OCI-LY7 (cell line): ENCODE data around the gene NDC80. TPM values are rescaled to one million over a fixed set of nuclear protein-coding genes. Genes with fewer than 3 reads are reported as not detected.
A peak's percentile ranks its signal among the peaks of the same experiment; 100 is the strongest.
"Not testable (repeated sequence)": the region's sequence is repeated elsewhere in the genome, so short reads cannot be mapped to it uniquely, and the experiment has no call there.

ENCODE experiments used
- BruUV-seq: library from RNA; stranded (reverse); fragments of 400-500 nt; replicated peaks from 2 replicates; lab custom pipeline; 2021; lab: Mats Ljungman, UMichigan
- CTCF ChIA-PET: fragments of 300-600 bp; sonication (Branson Sonifier 250); formaldehyde crosslinking; loops from one replicate; lab custom pipeline; 2022; ENCODE audit warnings: antibody characterized with exemption; ENCODE audit not compliant: unreplicated experiment; lab: Charles Lee
- POLR2A ChIA-PET: fragments of 300-600 bp; sonication (Branson Sonifier 250); formaldehyde crosslinking; loops from one replicate; lab custom pipeline; 2022; ENCODE audit warnings: antibody characterized with exemption; lab: Charles Lee
- DNase-seq: peaks from one replicate; pipeline ENCODE4 v3.0.0-alpha.2; 2015; ENCODE audit warnings: low spot score
- H2AFZ ChIP-seq: fragments of 200-600 bp; sonication (generic), shearing (Covaris generic); 2 replicates; pipeline ENCODE4 v1.6.1; 2014; ENCODE audit warnings: mild to moderate bottlenecking, antibody characterized with exemption, low read length, moderate library complexity
- H3K27ac ChIP-seq: fragments of 200-600 bp; sonication (generic); 2 replicates; pipeline ENCODE4 v1.5.1; 2014; ENCODE audit warnings: mixed run types, low read depth, mild to moderate bottlenecking, moderate library complexity, low read length, inconsistent platforms; ENCODE audit not compliant: poor library complexity, severe bottlenecking
- H3K36me3 ChIP-seq: fragments of 200-600 bp; sonication (generic); 2 replicates; pipeline ENCODE4 v1.6.1; 2014; ENCODE audit warnings: mild to moderate bottlenecking, antibody characterized with exemption, low read length, moderate library complexity, mixed read lengths; ENCODE audit not compliant: insufficient read depth
- H3K4me1 ChIP-seq: fragments of 200-600 bp; sonication (generic); 2 replicates; pipeline ENCODE4 v1.5.1; 2014; ENCODE audit warnings: mild to moderate bottlenecking, low read length; ENCODE audit not compliant: insufficient read depth, poor library complexity, severe bottlenecking
- H3K4me2 ChIP-seq: fragments of 200-600 bp; sonication (generic); 2 replicates; pipeline ENCODE4 v1.6.1; 2014; ENCODE audit warnings: mild to moderate bottlenecking, low read length
- H3K4me3 ChIP-seq: fragments of 200-600 bp; sonication (generic); 2 replicates; pipeline ENCODE4 v1.5.1; 2014; ENCODE audit warnings: mild to moderate bottlenecking, low read depth, low read length; ENCODE audit not compliant: poor library complexity, severe bottlenecking
- H3K79me2 ChIP-seq: fragments of 200-600 bp; sonication (generic); 2 replicates; pipeline ENCODE4 v1.6.1; 2016; ENCODE audit warnings: low read depth, mild to moderate bottlenecking, low read length, moderate library complexity, mixed read lengths; ENCODE audit not compliant: insufficient read depth
- H3K9me2 ChIP-seq: fragments of 200-600 bp; sonication (generic); 2 replicates; pipeline ENCODE4 v1.6.1; 2016; ENCODE audit warnings: mild to moderate bottlenecking, low read length, mixed read lengths; ENCODE audit not compliant: insufficient read depth
- H3K9me3 ChIP-seq: fragments of 200-600 bp; sonication (generic); 2 replicates; pipeline ENCODE4 v1.6.1; 2014; ENCODE audit warnings: mild to moderate bottlenecking, mixed run types, low read length, mixed read lengths
- H4K20me1 ChIP-seq: fragments of 200-600 bp; sonication (generic); 2 replicates; pipeline ENCODE4 v1.6.1; 2014; ENCODE audit warnings: mild to moderate bottlenecking, antibody characterized with exemption, low read length, moderate library complexity, mixed read lengths; ENCODE audit not compliant: insufficient read depth
- EZH2phosphoT487 ChIP-seq: fragments of 200-600 bp; sonication (generic); IDR thresholded peaks from 2 replicates; pipeline ENCODE4 v1.6.1; 2018; ENCODE audit warnings: low read depth, borderline replicate concordance, mild to moderate bottlenecking, mixed run types, antibody characterized with exemption, low read length, moderate library complexity, mixed read lengths
- intact Hi-C: fragments of 100-400 bp; cut with micrococcal nuclease; formaldehyde crosslinking; loops from one replicate; pipeline ENCODE4 v1.10.0; 2022; ENCODE audit not compliant: unreplicated experiment
- total RNA-seq, 2 experiments: library from RNA; depleted of rRNA in 1 of 2; stranded (reverse); fragments of >200 nt in 1 of 2; shearing (Covaris generic) in 1 of 2; gene quantifications; 2 replicates each; pipeline ENCODE4 v1.2.3, GENCODE V29; 2014 to 2022
- TF ChIP-seq, protein P1 (sequence below): fragments of 200-600 bp; sonication (generic); conservative IDR thresholded peaks from 2 replicates; pipeline ENCODE4 v1.5.1; 2014; ENCODE audit warnings: mild to moderate bottlenecking, antibody characterized with exemption, low read length, moderate library complexity, mixed read lengths

NDC80 gene
- total RNA-seq, 2 experiments from 2014 or later = 91.1 to 105 TPM

DNA sequence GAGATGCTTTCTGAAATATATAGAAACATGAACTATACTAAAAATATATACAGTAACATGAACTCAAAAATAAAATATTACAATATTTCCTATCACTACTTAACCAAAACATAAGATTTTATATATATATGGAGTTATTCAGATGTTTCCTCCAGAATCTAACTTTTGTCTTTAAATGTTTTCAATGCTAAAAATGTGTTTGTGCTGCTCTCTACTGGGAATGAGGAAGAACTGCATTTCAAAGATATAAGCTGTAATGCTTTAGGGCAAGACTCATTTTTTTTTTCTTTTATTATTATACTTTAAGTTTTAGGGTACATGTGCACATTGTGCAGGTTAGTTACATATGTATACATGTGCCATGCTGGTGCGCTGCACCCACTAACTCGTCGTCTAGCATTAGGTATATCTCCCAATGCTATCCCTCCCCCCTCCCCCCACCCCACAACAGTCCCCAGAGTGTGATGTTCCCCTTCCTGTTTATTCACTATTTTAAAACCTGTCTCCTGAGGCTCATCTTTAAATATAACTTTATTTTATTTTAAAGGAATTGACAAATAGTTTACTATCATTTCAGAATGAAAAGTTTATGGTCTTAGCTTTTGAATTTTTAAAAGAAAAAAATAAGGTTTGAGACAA, 29.3 kb upstream of the NDC80 start:
- CTCF ChIA-PET = interaction anchor here (0.6 kb wide), 1 partner anchor 14 kb away, joined by 3 read pairs; no protein-coding TSS in a partner anchor
- POLR2A ChIA-PET = interaction anchor here (0.6 to 1.7 kb wide), 9 partner anchors 12 to 436 kb away, joined by 3 to 5 read pairs (median 3); no protein-coding TSS in a partner anchor
- not testable (repeated sequence) for H3K9me2 ChIP-seq, H4K20me1 ChIP-seq, H3K4me3 ChIP-seq, H3K9me3 ChIP-seq, BruUV-seq, H3K79me2 ChIP-seq
- peak; percentile 71 for DNase-seq
- TF ChIP-seq, protein P1, sequence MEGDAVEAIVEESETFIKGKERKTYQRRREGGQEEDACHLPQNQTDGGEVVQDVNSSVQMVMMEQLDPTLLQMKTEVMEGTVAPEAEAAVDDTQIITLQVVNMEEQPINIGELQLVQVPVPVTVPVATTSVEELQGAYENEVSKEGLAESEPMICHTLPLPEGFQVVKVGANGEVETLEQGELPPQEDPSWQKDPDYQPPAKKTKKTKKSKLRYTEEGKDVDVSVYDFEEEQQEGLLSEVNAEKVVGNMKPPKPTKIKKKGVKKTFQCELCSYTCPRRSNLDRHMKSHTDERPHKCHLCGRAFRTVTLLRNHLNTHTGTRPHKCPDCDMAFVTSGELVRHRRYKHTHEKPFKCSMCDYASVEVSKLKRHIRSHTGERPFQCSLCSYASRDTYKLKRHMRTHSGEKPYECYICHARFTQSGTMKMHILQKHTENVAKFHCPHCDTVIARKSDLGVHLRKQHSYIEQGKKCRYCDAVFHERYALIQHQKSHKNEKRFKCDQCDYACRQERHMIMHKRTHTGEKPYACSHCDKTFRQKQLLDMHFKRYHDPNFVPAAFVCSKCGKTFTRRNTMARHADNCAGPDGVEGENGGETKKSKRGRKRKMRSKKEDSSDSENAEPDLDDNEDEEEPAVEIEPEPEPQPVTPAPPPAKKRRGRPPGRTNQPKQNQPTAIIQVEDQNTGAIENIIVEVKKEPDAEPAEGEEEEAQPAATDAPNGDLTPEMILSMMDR = peak; percentile 87
- Histone ChIP-seq H3K27ac (peak overlapping the region; percentile 31), H3K4me1 (peaks cover 62% of the 10 kb centered on the region), H2AFZ (0 out of 2 replicates have a peak overlapping the region, but pooled peaks have one; percentile 7), H3K36me3 (peaks cover 44% of the 10 kb centered on the region), H3K4me2 (peak overlapping the region; percentile 42)
- intact Hi-C loops = loop anchor here (1.0 to 10.0 kb wide), 4 partner anchors 205 to 627 kb away; no protein-coding TSS in a partner anchor

DNA sequence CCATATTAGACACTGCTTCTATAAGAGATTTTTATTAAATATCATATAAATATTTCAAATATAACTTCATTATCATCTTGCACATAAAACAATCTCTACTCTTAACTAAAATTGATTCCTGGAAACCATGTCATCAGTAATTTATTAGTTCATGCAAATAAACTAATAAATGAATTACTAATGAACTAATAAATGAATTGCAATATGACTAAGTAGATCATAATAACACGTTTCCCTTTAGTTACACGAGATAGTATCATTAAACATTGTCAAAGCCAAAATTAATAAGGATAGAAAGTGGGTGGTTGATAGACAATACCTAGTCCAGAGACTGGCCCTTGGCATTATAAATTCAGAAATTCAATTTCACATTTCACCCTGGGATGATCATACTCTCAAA, 26.2 kb upstream of the NDC80 start:
- H3K9me2 ChIP-seq = no peaks in the 10 kb centered on the region
- no peaks in the 10 kb centered on the region for H3K9me3 ChIP-seq
- intact Hi-C loops = loop anchor here (5.0 to 10.0 kb wide), 3 partner anchors 310 to 958 kb away; no protein-coding TSS in a partner anchor
- H3K4me1 ChIP-seq = peaks cover 36% of the 10 kb centered on the region
- H3K79me2 ChIP-seq = no peaks in the 10 kb centered on the region
- H3K4me3 ChIP-seq = no peak overlapping the region
- no peak overlapping the region for H3K27ac ChIP-seq
- POLR2A ChIA-PET = interaction anchor here (1.4 kb wide), 1 partner anchor 11 kb away, joined by 3 read pairs; no protein-coding TSS in a partner anchor
- H3K36me3 ChIP-seq = peaks cover 35% of the 10 kb centered on the region; the same call in 1 of the 2 replicates
- TF ChIP-seq, protein P1 = no peak
- TF ChIP-seq EZH2phosphoT487 = no peak
- no peak overlapping the region for H2AFZ ChIP-seq
- no peaks in the 10 kb centered on the region for H4K20me1 ChIP-seq
- no peak overlapping the region for H3K4me2 ChIP-seq
- BruUV-seq = no TSS peak
- no peak for DNase-seq
- CTCF ChIA-PET = no interaction called here
